BLaER1 (cell line): ENCODE data around the gene MXI1.
A peak's percentile ranks its signal among the peaks of the same experiment; 100 is the strongest.

Experiments
- H3K27ac ChIP-seq: shearing (Covaris generic); formaldehyde crosslinking; 2 replicates; pipeline ENCODE4 v1.8.1; 2022
- H3K27me3 ChIP-seq: shearing (Covaris generic); formaldehyde crosslinking; 2 replicates; pipeline ENCODE4 v1.8.1; 2022
- H3K36me3 ChIP-seq: shearing (Covaris generic); formaldehyde crosslinking; 2 replicates; pipeline ENCODE4 v1.8.1; 2022
- H3K4me1 ChIP-seq: shearing (Covaris generic); formaldehyde crosslinking; 2 replicates; pipeline ENCODE4 v1.8.1; 2022
- H3K4me2 ChIP-seq: shearing (Covaris generic); formaldehyde crosslinking; 2 replicates; pipeline ENCODE4 v1.8.1; 2022
- H3K4me3 ChIP-seq: shearing (Covaris generic); formaldehyde crosslinking; 2 replicates; pipeline ENCODE4 v1.8.1; 2022
- H3K9ac ChIP-seq: shearing (Covaris generic); formaldehyde crosslinking; 2 replicates; pipeline ENCODE4 v1.8.1; 2022
- H3K9me3 ChIP-seq: shearing (Covaris generic); formaldehyde crosslinking; 2 replicates; pipeline ENCODE4 v1.8.1; 2022
- H4K20me1 ChIP-seq: shearing (Covaris generic); formaldehyde crosslinking; 2 replicates; pipeline ENCODE4 v1.8.1; 2022
- Cebpa-rat ChIP-seq: shearing (Covaris generic); IDR thresholded peaks from 2 replicates; pipeline ENCODE4 v1.8.1; 2022

Gene MXI1

GRCh38 chr10:110205051-110205675, 2.2 kb upstream of the MXI1 start:
- Histone ChIP-seq H3K9ac (no peak overlapping the region), H3K27me3 (no peaks in the 10 kb centered on the region), H3K36me3 (no peaks in the 10 kb centered on the region), H3K4me3 (no peak overlapping the region), H3K27ac (no peak overlapping the region), H4K20me1 (no peaks in the 10 kb centered on the region), H3K9me3 (no peaks in the 10 kb centered on the region), H3K4me2 (no peak overlapping the region), H3K4me1 (peaks cover 8% of the 10 kb centered on the region)
- no peak for TF ChIP-seq Cebpa-rat

GRCh38 chr10:110207805-110208613, 604 bp downstream of the MXI1 start:
- H3K36me3 ChIP-seq = no peaks in the 10 kb centered on the region
- peak overlapping the region; percentile 96 for H3K4me2 ChIP-seq
- H3K27me3 ChIP-seq = no peaks in the 10 kb centered on the region
- peaks cover 26% of the 10 kb centered on the region for H3K4me1 ChIP-seq
- peak overlapping the region; percentile 90 for H3K9ac ChIP-seq
- peak overlapping the region; percentile 81 for H3K4me3 ChIP-seq
- no peak for TF ChIP-seq Cebpa-rat
- peaks cover 15% of the 10 kb centered on the region for H4K20me1 ChIP-seq
- no peaks in the 10 kb centered on the region for H3K9me3 ChIP-seq
- peak overlapping the region; percentile 69 for H3K27ac ChIP-seq

- Histone ChIP-seq H3K9me3 (no peaks in the 10 kb centered on the region), H3K9ac (peak overlapping the region; percentile 90), H3K27me3 (no peaks in the 10 kb centered on the region), H3K36me3 (no peaks in the 10 kb centered on the region), H3K27ac (peak overlapping the region; percentile 69), H3K4me2 (peak overlapping the region; percentile 96), H3K4me3 (peak overlapping the region; percentile 81), H4K20me1 (peaks cover 24% of the 10 kb centered on the region), H3K4me1 (peaks cover 34% of the 10 kb centered on the region)
- no peak for TF ChIP-seq Cebpa-rat
Measured at GRCh38 chr10:110208614-110209453, 1.4 kb downstream of the MXI1 start.

DNA sequence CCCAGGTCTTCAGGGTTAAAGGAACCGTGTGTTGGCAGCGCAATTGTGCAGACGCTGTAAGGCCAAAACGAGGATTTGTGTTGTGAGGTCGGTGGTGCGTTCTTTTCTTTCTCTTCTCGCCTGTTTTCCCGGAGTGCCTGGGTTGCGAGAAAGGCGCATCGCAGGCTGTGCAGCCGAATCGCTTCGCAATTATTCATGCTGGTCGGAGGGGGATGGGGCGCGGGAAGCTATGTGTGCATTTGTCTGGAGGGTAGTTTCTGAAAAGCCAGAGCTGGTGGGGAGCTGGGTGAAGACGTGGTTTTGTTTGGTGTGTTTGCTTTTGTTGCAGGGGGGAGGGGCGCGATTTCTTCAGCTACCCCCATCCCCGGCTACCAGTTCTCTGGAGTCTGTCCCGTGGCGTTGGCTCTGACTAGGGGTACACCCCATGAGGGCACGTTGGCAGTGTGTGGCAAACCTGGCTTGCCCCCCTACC, 2.1 kb downstream of the MXI1 start:
- Histone ChIP-seq H4K20me1 (peaks cover 29% of the 10 kb centered on the region), H3K27me3 (no peaks in the 10 kb centered on the region), H3K9me3 (no peaks in the 10 kb centered on the region), H3K36me3 (no peaks in the 10 kb centered on the region), H3K4me1 (peaks cover 41% of the 10 kb centered on the region), H3K9ac (peak overlapping the region; percentile 90), H3K27ac (peak overlapping the region; percentile 61), H3K4me2 (peak overlapping the region; percentile 96), H3K4me3 (peak overlapping the region; percentile 81)
- no peak for TF ChIP-seq Cebpa-rat

- Histone ChIP-seq H3K27ac (peak overlapping the region; percentile 91), H3K9ac (peak overlapping the region; percentile 90)
- no peak for TF ChIP-seq Cebpa-rat
Measured at GRCh38 chr10:110209926-110210673, 2.7 kb downstream of the MXI1 start.

GRCh38 chr10:110210674-110211464, 3.5 kb downstream of the MXI1 start:
- peak overlapping the region; percentile 91 for H3K27ac ChIP-seq
- no peaks in the 10 kb centered on the region for H3K36me3 ChIP-seq
- H3K4me2 ChIP-seq = peak overlapping the region; percentile 96
- H4K20me1 ChIP-seq = peaks cover 42% of the 10 kb centered on the region
- peak overlapping the region; percentile 90 for H3K9ac ChIP-seq
- no peaks in the 10 kb centered on the region for H3K27me3 ChIP-seq
- H3K4me1 ChIP-seq = peaks cover 55% of the 10 kb centered on the region
- peak overlapping the region; percentile 81 for H3K4me3 ChIP-seq
- H3K9me3 ChIP-seq = no peaks in the 10 kb centered on the region
- TF ChIP-seq Cebpa-rat = no peak

More at GRCh38 chr10:110209926-110210673, 2.7 kb downstream of the MXI1 start:
- H3K4me3 ChIP-seq = peak overlapping the region; percentile 81
- peaks cover 47% of the 10 kb centered on the region for H3K4me1 ChIP-seq
- no peaks in the 10 kb centered on the region for H3K36me3 ChIP-seq
- peaks cover 35% of the 10 kb centered on the region for H4K20me1 ChIP-seq
- H3K9me3 ChIP-seq = no peaks in the 10 kb centered on the region
- H3K4me2 ChIP-seq = peak overlapping the region; percentile 96
- no peaks in the 10 kb centered on the region for H3K27me3 ChIP-seq

DNA sequence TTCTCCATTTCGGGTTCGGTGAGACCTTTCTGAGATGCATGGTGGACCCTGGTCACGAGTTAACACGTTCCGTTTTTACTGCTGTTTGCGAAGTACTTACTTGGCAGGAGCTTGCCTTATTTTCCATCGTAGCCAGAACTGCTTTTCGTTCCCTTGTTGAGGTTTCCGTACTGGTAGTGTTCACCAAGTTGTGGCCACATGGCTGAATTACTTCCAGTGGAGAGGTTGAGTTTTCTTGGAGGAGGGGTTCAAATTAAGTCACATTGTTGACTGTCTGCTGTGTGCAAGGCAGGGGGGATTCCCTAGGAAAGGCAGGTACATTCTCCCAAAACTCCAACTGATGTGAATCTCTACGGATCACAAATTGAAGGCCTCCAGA, 4.0 kb downstream of the MXI1 start:
- Histone ChIP-seq H3K27me3 (no peaks in the 10 kb centered on the region), H3K9ac (peak overlapping the region; percentile 90), H3K36me3 (no peaks in the 10 kb centered on the region), H3K4me3 (peak overlapping the region; percentile 81), H3K9me3 (no peaks in the 10 kb centered on the region), H4K20me1 (peaks cover 48% of the 10 kb centered on the region), H3K4me1 (peaks cover 56% of the 10 kb centered on the region), H3K4me2 (peak overlapping the region; percentile 96), H3K27ac (0 out of 2 replicates have a peak overlapping the region, but pooled peaks have one; percentile 7)
- TF ChIP-seq Cebpa-rat = no peak

GRCh38 chr10:110212119-110213006, 5.0 kb downstream of the MXI1 start:
- no peak overlapping the region for H3K9ac ChIP-seq
- H3K27ac ChIP-seq = no peak overlapping the region
- peaks cover 48% of the 10 kb centered on the region for H3K4me1 ChIP-seq
- TF ChIP-seq Cebpa-rat = no peak
- peak overlapping the region; percentile 96 for H3K4me2 ChIP-seq
- H3K9me3 ChIP-seq = no peaks in the 10 kb centered on the region
- peaks cover 57% of the 10 kb centered on the region for H4K20me1 ChIP-seq
- no peak overlapping the region; the same call in 1 of the 2 replicates for H3K4me3 ChIP-seq
- no peaks in the 10 kb centered on the region for H3K36me3 ChIP-seq
- H3K27me3 ChIP-seq = no peaks in the 10 kb centered on the region
